ENCODE results near the gene H3-3A. TPM values are rescaled to one million over a fixed set of nuclear protein-coding genes. Genes with fewer than 3 reads are reported as not detected.

H3-3A gene
- total RNA-seq, 6 donors from 2014 or later, result 148 to 453 (median 419) TPM

DNA sequence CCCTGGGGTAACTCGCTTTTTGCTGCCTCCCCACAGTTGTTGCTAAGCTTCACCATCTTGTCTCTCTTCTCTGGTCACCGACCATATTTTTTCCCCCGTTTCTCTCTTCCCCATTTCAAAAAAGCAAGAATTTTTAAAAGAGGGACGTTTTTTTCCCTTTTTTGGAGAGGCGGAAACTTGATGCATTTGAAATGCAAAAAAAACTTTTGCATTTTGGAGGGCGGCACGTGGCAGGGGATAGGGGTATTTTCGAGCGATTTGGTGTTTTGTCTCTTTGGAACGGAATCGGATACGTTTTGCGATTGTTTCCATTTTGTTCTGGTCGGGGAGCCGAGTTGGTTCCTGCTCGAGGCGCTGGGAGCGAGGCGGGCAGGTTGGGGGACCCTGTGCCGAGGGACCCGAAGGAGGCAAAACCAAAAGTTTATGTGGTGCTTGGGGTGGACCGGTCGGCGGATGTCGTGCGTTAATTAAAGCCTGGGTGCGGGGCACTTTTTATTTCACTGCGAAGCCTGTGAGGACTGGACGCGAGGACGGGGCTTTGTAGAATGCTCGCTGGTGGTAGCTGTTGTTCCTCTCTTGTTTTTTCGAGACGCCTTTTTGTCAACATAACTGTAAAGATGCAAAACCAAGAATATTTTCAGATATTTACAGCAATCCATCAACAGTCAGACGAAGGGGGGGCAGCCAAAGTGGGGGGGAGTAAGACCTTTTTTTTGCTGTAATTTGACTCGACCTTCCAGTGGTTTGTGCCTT, 884 bp downstream of the H3-3A start:
- ATAC-seq (ENCODE audit: low FRiP score in 2 of 2) (peak; percentile 41 to 43), DNase-seq (peak; percentile 48 to 88)
- Histone ChIP-seq H3K4me3 (peak overlapping the region; percentile 76 to 87 (median 78)), H3K27ac (peak overlapping the region; percentile 99 to 100 (median 100)), H3K9me3 (no peaks in the 10 kb centered on the region), H3K36me3 (peaks cover 0 to 37% (median 13%) of the 10 kb centered on the region in 4 donors), H3K27me3 (no peaks in the 10 kb centered on the region), H3K4me1 (peaks cover 34 to 58% (median 46%) of the 10 kb centered on the region in 4 donors)
- 0% methylated on average over 31 to 36 of the region's 36 CpGs for WGBS, 2 donors
- TF ChIP-seq POLR2A (IDR thresholded peaks at IDR 0.05) (peak in 1 of 4 donors; percentile 11), POLR2AphosphoS5 (IDR thresholded peaks at IDR 0.05) (peak in 1 of 2 donors; percentile 44), EP300 (IDR thresholded peaks at IDR 0.05) (no peak)
- TF ChIP-seq, protein P1, sequence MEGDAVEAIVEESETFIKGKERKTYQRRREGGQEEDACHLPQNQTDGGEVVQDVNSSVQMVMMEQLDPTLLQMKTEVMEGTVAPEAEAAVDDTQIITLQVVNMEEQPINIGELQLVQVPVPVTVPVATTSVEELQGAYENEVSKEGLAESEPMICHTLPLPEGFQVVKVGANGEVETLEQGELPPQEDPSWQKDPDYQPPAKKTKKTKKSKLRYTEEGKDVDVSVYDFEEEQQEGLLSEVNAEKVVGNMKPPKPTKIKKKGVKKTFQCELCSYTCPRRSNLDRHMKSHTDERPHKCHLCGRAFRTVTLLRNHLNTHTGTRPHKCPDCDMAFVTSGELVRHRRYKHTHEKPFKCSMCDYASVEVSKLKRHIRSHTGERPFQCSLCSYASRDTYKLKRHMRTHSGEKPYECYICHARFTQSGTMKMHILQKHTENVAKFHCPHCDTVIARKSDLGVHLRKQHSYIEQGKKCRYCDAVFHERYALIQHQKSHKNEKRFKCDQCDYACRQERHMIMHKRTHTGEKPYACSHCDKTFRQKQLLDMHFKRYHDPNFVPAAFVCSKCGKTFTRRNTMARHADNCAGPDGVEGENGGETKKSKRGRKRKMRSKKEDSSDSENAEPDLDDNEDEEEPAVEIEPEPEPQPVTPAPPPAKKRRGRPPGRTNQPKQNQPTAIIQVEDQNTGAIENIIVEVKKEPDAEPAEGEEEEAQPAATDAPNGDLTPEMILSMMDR (IDR thresholded peaks at IDR 0.05), result no peak

DNA sequence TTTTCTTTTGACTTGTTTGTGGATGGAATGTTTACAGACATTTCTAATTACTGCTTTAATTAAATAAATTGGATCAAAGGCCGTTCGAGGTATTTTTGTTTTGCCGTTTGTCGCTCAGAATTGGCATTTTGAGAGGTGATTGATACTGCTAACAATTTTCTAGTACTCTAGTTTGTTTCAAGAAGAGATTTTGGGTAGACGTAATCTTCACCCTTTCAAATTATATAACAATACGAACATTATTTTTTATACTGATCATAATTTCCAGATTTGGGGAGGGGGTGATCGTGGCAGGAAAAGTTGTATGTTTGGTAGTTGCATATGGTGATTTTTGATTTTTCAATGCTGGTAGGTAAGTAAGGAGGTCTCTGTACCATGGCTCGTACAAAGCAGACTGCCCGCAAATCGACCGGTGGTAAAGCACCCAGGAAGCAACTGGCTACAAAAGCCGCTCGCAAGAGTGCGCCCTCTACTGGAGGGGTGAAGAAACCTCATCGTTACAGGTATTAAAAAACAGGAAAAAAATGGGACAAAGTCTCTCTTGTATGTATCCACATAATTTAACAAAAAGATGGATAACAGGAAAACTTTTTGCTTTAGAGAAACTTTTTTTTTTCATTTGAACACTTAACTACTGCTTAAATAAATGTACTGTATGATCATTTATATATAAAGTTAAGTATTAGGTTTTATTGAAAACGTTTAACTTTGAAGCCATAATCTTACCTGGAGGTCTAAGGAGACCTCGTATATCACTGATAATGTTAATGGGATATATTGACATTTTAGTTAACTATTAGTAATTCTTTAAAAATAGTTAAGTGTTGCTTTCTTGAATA, 1.7 kb downstream of the H3-3A start:
- Histone ChIP-seq H3K9me3 (no peaks in the 10 kb centered on the region), H3K36me3 (peaks cover 0 to 39% (median 19%) of the 10 kb centered on the region in 4 donors), H3K27ac (peak overlapping the region; percentile 99 to 100 (median 100)), H3K4me1 (peaks cover 34 to 66% (median 49%) of the 10 kb centered on the region in 4 donors), H3K4me3 (peak overlapping the region; percentile 76 to 87 (median 78)), H3K27me3 (no peaks in the 10 kb centered on the region)
- 0 to 1% methylated on average over 17 of the region's 17 CpGs for WGBS, 2 donors
- DNase-seq (no peak), ATAC-seq (ENCODE audit: low FRiP score in 2 of 2) (no peak)
- TF ChIP-seq POLR2AphosphoS5 (IDR thresholded peaks at IDR 0.05) (peak; percentile 34 to 55), POLR2A (IDR thresholded peaks at IDR 0.05) (peak in 3 of 4 donors; percentile 20 to 67 (median 52)), EP300 (IDR thresholded peaks at IDR 0.05) (no peak)
- TF ChIP-seq, protein P1 (IDR thresholded peaks at IDR 0.05), result peak; percentile 41 to 80 (median 66)

DNA sequence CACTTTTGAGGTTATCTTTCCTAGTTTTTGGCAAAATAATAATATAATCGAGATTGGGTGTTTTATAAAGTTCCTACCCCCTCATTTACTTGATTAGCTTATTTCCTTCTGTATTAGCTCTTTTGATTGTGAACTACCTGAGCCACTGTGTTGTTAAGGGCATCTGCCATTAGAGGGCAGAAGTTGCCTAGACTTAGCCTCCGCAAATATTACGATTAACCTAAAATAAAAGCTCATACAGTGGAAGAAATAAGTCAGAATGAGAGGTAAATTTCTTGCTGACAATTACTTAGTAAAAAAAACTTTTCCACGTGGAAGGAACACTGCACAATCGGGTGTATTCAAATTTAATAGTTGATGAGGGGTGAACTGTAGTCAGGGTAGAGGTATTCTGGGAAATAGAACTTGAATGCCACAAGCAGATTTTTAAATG, 2.3 kb downstream of the H3-3A start:
- WGBS, 2 donors, result 0 to 1% methylated on average over 5 of the region's 5 CpGs
- DNase-seq (peak in 1 of 2 donors; percentile 42), ATAC-seq (ENCODE audit: low FRiP score in 2 of 2) (no peak)
- Histone ChIP-seq H3K27ac (peak overlapping the region in 3 of 4 donors; percentile 10 to 100 (median 100)), H3K4me1 (peaks cover 34 to 71% (median 55%) of the 10 kb centered on the region in 4 donors), H3K9me3 (no peaks in the 10 kb centered on the region), H3K36me3 (peaks cover 5 to 46% (median 26%) of the 10 kb centered on the region in 4 donors), H3K27me3 (no peaks in the 10 kb centered on the region), H3K4me3 (peak overlapping the region in 3 of 4 donors; percentile 77 to 87 (median 80))
- TF ChIP-seq POLR2A (IDR thresholded peaks at IDR 0.05) (no peak), EP300 (IDR thresholded peaks at IDR 0.05) (no peak), POLR2AphosphoS5 (IDR thresholded peaks at IDR 0.05) (no peak)
- TF ChIP-seq, protein P1 (IDR thresholded peaks at IDR 0.05), result peak; percentile 34 to 64 (median 56)

DNA sequence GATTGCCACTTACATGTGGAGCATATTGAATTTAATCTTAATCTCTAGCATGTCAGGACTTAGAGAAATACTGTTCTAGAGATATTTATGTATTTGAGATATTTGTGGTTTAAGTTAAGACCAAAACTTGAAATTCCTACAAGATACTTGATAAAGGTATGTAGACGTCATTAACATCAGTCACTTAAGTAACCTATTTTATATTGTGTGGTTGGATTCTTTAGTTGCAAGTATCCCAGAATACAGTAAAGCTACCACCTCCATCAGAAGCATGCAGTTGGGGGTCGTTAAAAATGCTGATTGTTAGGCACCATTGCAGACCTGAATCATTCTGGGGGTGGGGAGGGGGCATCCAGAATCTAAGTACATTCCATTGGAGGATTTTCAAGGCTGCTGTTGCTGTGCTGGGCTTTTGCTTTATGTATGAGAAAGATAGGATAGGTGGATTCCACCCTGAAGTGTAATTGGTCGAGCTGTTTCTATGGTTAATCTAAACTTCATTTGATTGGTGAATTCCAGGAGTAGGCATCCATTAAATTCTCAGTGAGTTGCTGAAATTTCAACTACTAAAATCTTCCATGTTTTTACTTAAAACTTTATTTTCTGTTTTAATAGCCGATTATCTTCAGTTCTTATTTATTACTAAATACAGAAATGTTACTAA, 4.0 kb downstream of the H3-3A start:
- WGBS, 2 donors, result 47 to 51% methylated on average over 4 of the region's 4 CpGs
- no peak for TF ChIP-seq EP300 (IDR thresholded peaks at IDR 0.05)
- TF ChIP-seq POLR2AphosphoS5 (IDR thresholded peaks at IDR 0.05), result no peak
- no peak for TF ChIP-seq POLR2A (IDR thresholded peaks at IDR 0.05)
- TF ChIP-seq, protein P1 (IDR thresholded peaks at IDR 0.05), result no peak
- no peak for DNase-seq
- Histone ChIP-seq H3K27me3 (no peaks in the 10 kb centered on the region), H3K36me3 (peaks cover 9 to 57% (median 36%) of the 10 kb centered on the region in 4 donors), H3K27ac (no peak overlapping the region), H3K4me3 (peak overlapping the region in 1 of 4 donors; percentile 80), H3K9me3 (no peaks in the 10 kb centered on the region), H3K4me1 (peaks cover 24 to 56% (median 45%) of the 10 kb centered on the region in 4 donors)
- no peak for ATAC-seq (ENCODE audit: low FRiP score in 2 of 2)

All from upper lobe of left lung (tissue), 6 donors.